ENCODE measurements around the gene BCL2A1.
"Not testable (repeated sequence)": the region's sequence is repeated elsewhere in the genome, so short reads cannot be mapped to it uniquely, and the experiment has no call there.

BCL2A1 gene

DNA sequence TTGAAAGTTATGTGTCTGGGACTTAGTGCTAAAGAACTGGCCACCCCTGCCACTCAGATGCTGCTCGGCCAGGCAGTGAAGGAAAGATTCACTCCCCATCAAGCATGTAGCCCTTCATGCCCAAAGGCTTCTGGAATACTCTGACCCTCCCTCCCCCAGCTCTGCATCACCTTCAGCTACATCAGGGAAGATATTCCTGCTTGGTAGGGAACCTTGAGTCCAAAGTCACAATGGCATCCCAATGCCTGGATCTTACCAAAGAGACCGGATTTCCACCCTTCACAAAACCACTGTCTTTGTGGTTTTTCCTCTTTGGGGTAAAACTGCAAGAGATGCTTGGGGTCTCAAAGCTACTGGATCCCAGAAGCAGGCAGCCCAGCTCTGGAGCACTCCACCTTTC is 18.2 kb upstream of the BCL2A1 start:
- DNase-seq, result no peak

DNA sequence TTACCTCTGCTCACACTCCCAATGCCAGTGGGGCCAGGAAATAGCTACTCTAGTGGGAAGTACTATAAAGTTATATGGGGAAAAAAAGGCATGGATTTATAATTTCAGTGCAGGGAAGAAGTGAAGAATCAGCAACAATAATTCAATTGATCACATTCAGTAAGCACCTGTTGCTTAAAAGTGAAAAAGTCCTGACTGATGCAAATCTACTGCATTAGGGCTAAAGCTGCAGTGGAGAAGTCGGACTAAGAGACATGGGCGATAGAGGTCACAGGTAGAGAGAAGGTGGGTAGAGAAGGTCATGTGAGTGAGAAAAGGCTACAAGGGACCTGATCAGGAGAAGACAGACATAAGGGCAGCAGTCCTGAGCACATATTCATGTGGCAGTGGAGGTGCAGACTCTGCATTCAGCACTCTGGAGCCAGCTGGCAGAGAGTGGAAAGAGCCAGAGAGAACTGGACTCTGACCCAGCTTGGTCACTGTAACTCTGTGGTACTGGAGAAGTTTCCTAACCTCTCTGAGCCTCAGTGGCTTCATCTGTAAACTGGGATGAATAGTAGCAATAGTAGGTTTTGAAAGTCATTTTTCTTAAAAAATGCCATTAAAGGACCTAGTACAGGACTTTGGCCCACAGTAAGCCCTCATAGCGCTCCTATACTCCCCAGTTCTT is 17.6 kb upstream of the BCL2A1 start:
- no peak for DNase-seq

DNA sequence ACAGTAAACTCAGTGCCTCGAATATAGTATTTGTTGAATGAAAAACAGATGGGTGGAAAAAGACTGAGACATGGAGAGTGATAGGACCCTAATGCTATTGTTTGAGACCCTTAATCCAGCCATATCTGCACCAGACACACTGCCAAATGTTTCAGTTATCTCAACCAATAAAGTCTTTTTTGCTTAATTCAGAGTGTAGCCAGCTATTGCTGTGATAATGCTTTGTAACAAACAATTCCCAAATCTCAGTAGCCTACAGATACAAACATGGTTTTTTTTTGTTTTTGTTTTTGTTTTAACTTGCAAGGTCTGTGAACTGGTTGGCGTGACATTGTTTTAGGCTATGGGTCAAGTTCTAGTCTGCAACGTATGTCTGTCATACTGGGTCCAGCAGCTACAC is 17.0 kb upstream of the BCL2A1 start:
- no peak for DNase-seq

DNA sequence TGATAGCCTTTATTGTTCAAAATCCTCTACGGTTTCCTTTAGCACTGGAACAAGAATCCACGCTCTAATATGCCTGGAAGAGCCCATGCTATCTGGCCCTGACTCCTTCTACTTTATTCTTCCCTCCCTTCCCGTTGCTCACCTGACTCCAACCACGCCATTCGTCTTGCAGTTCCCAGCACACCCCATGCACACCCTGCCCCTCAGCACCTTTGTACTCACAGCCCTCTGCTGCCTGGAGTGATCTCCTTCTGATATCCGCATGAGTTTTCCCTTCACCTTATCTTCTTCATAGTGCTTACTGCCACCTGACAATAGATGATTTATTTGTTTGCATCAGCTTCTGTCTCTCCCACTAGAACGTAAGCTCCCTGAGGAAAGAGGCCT is 16.6 kb upstream of the BCL2A1 start:
- DNase-seq, result no peak

DNA sequence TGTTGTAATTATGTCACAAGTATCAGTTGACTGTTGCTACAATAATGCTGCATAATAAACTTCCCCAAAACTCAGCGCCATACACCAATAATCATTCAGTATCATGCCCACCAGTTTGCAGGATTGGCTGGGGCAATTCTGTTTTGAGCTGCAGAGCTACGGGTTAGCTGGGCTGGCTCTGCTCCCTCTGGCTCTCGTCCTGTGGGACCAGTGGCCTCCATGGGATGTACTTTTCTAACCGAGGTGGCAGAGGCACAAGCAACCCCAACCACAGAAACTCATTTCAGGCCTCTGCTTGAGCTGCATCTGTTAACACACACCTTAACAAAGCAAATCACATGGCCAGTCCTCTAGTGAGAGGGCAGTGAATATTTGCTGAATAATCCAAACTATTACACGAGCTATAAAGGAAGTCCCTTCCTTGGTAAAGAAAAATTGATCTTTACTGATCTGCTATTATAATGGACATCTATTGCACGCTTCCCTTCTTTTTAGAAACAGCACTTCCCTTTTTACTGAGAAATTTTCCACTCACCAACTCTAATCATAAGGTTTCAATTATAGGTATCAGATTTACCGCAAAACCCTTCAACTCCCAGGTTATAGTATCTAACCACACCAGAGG is 10.9 kb upstream of the BCL2A1 start:
- DNase-seq, result peak; percentile 91 to 93

DNA sequence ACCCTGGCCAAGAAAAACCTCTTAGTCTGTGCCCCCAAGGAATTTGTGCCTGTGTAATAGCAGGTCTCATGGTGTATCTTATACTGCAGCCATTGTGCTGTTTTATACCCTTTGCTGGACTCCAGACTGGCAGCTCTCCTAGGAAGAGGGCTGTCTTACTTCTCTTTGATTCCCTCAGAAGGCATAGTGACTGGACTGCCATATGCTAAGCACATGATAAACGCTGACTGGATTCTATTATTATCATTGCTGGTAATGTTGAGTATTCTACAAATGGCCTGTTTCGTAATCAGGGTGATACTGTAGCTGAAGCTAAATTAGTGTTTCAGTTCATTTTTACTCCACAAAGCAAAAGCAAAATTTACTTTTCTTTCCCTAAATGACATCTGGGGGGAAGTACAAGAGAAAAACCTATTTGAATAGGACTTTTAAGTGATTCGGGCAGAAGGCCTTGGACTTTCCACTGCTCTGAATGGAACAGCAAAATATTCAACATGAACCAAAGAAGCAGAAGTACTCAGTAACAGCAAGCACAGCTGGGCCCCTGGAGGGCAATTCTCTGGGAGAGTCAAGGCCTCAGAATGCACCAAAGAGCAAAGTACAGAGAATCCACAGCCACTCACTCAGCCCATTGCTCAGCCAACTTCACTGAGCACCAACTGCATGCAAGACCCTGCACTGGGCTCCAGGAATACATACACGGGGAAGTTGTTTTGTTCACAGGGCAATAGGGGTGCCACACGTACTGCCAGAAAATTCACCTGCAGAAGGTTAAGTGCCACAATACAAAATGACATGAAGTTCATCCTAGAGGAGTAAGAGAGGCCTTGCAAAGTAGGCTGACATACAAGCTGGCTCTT is 7.9 kb upstream of the BCL2A1 start:
- DNase-seq, result peak; percentile 94 to 98

DNA sequence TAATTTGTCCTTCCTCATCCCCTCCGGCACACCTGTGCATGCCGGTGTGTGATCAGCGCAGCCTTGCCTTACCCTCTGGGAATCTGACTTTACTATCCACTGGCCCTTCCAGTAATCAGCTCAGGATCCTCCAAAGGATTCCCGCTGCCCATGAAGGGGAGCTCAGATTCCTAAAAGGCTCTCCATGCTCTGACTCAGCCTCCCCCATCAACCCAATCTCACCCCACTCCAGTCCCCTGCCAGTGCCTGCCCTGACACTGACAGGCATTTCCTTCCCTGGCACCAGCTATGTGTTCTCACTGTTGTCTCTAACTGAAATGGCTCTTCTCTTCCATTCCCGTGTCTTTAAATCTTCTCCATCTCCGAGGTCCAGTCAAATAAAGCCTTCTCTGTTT is 7.3 kb upstream of the BCL2A1 start:
- no peak for DNase-seq

DNA sequence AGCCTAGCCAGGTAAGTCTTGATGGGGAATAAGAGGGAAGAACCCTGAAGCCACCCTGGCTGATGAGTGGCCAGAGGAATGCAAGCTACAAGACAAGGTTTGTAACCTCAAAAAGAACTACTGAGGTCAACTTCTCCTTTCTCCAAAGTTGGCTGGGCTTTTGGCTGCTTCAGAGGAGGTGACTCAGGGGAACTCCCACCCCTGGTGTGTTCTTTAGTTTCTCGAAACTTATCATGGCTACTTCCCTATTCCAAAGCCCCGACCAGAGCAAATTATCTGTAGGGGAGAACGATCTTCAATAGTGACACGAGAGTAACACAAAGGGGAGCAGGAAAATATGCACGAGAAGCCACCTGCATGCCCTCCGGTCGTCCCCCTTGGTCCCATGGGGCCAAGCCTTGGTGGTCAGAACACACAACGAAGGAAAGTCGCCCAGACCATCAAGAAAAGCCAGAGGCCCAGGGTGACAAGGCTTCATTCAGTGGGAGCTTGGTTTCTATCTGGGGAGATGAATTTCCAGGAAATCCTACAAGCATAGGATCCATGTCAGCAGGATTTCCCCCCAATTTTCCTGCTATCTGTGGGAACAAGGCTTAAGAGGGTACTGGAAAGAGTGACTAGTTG is 6.5 kb upstream of the BCL2A1 start:
- DNase-seq, result peak; percentile 94 to 95

DNA sequence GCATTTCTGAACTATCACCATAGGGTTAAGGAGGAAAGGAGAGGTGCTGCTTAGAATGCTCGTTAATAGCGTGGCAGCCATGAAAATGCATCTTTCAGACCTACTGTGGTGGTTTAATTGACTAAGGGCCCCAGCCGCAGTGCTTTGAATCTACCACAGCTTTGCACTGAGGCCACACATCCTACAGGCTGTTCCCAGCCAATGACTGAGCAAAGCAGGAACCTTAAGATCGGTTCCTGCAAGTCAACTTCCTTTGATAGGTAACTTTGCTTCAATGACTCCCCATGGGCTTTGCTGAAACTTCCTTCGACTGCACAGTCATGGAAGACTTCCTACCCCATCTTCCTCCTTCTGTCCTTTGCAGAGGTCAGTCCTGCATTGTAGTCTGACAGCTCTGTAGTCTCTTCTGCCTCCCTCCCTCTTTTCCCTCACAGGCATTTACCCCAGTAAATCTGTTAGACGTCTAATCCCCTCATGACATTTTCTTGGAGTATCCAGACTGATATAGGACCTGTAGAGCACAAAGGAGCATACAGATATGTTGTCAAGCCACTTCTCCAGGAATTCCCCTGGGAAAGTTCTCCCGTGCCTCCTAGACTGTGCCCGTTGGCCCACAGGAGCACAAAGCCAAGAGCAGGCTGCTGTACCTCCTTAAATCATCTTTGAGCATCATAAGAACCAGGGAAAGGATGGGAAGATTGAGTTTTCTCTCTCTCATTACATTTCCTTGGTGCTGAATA is 2.6 kb upstream of the BCL2A1 start:
- DNase-seq, result peak; percentile 31 to 50

DNA sequence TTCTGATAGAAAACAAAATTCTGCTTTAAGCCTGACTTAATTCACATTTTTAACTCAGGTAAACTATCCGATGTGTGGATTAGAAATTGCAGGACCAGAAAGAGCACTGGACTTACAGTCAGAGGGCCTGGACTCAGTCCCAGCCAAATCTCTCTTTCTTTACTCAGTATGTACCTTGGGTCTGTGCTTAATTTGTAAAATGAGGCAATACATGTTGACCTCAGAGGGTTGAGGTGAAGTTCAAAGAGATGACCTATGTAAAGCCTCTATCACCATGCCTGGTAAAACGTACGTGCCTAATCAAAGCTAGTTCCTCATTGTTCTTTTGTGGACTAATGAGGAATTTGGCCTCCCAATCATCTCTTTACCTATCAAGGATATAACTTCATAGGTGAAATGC is 1.9 kb upstream of the BCL2A1 start:
- DNase-seq, result no peak

DNA sequence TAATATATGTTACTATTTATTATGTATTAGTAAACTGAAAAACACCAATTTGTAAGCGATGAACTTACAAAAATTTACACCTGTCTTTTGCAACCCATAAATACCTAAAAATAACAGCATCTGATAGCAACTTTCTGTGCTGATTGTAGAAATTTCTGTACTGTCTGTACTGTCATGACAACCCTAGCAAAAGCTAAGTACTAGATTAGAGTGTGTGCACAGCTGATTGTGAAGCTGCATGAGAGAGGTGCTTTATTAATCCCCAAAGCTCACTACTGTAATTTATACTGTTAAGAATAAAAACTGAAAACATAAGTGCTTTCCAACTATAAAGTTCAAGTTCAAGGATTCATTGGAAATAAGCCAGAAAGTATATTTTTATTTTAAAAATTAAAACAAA is 815 bp downstream of the BCL2A1 start:
- peak; percentile 31 to 56 for DNase-seq

DNA sequence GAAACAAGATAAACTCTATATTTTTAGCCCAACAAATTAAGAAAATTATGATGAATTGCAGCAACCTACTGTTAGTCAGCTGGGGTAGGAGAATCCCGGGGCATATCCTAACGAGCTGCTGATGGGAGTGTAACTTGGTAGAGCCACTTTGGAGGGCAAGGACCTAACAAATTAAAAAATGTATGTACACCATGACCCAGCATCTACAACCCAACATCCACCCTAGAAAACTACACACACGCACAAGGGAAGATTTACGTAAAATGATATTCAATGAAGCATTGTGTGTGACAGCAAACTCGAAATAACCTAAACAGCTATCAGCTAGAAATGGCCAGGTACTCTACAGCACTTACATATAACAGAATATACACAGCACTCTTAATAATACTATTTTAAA is 1.9 kb downstream of the BCL2A1 start:
- peak; percentile 28 to 38 for DNase-seq

DNA sequence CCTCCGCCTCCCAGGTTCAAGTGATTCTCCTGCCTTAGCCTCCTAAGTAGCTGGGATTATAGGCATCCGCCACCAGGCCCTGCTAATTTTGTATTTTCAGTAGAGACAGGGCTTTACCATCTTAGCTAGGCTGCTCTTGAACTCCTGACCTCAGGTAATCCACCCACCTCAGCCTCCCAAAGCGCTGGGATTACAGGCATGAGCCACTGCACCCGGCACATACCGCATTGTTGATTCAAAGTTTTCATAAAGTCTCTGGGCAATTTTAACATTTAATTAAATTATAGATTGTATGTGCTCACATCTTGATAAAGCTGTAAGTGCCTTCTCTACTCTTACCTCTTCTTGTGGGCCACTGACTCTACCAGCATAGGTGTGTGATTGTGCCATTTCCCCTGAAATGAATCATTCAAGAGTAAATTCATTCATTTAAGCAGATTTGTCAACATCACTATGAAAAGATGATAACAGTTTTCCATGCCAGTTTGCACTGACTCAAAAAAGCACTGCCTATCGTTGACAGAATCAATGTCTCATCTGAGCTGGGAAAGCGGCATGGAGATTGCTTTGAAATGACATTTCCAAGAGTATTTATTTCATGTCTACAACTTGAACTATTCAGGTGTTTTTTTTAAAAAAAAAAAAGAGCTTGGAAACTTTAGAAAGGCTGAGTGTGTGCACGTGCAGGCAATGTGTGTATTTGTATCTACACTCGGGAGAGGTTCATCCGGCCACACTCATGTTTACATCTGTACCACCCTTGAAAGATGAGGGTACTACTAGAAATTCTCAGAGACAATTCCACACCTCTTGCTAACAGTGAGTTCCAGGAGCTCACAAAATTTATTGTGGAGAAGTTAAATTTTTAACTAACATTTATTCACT is 3.5 kb downstream of the BCL2A1 start:
- no peak for DNase-seq

DNA sequence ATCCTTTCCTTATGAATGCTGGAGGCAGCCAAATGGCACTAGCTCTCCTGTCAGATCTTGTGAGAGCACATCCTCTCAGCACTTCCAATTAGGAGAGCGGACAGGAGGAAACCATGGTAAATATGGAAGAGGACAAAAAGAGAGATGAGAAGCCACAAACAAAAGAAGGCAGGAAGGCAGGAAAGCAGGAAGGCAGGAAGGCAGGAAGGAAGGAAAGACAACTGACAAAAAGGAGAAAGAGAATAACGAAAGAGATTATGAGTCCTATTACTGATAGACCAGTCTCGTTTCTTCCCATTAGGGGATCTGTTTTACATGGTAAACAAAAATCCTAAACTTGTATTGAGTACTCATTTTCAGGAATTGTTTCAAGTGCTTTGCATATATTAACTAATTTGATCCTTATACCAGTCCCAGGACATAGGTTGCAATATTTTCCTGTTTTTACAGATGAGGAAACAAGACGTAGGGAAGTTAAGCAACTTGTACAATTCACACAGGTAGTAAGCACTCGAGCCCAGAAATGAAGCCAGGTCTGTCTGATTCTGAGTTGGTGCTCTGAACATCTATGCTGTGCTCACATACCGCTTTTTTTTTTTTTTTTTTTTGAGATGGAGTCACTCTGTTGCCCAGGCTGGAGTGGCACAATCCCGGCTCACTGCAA is 4.2 kb downstream of the BCL2A1 start:
- DNase-seq, result peak in 1 of 2 donors; percentile 24

DNA sequence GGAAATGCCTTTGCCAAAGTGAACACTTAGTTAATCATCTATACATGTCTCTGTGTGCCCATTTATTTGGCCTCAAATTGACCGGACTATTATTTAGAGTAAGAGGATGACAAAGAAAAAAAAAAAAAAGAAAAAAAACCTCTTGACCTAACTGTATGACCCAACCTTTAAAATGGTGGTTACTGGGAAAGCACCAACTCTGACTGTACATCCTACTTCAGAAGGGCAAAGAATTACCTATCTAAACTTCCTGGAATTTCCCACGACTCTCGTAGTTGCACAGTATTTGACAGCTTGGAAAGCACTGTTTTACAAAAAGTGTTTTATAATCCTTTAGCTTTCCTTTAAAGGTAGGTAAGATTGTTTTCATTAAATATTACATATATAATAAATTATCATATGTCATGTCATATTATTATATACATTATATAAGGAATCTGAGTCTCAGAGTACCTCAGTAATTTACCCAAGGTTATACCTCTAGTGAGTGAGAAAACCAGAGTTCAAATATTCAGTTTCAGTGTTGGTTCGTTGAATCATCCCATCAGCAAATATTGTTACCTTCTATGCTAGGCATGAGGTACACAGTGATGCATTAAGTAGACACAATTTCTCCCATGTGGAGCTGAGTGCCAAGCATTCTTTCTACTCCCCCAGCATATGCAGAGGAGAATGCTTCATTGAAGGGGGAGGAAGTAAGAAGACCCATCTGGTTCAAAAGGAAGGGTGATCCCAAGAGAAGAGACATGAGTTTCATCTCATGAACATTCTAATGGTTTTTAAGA is 5.0 kb downstream of the BCL2A1 start:
- DNase-seq, result peak in 1 of 2 donors; percentile 29

DNA sequence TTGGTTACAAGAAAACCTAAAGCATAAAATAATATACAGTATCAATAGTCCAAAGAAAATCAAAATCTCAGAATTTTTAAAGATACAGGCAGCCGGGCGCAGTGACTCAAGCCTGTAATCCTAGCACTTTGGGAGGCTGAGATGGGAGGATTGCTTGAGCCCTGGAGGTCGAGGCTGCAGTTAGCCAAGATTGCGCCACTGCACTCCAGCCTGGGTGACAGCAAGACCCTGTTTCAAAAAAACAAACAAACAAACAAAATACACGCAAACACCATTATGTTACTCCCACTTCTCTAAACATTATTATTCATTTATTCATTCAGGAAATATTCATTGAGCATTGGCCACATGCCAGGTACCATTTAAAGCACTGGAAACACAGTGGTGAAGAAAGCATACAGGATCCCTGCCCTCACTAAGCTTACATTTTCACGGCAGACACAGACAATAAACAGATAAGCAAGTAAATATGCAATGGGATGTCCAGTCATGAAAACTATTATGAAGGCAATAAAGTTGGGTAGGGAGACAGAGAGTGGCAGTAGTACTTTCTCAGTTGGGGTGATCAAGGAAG is 6.7 kb downstream of the BCL2A1 start:
- DNase-seq, result no peak

DNA sequence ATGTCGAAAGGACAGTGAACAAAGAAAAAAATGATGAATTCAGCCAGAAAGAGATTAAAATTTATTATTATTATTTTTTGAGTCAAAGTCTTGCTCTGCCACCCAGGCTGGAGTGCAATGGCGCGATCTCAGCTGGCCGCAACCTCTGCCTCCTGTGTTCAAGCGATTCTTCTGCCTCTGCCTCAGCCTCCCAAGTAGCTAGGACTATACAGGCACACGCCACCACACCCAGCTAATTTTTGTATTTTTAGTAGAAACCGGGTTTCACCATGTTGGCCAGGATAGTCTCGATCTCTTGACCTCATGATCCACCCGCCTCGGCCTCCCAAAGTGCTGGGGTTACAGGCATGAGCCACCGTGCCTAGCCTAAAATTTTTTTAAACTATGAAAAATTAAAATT is 8.1 kb downstream of the BCL2A1 start:
- DNase-seq, result not testable (repeated sequence)

DNA sequence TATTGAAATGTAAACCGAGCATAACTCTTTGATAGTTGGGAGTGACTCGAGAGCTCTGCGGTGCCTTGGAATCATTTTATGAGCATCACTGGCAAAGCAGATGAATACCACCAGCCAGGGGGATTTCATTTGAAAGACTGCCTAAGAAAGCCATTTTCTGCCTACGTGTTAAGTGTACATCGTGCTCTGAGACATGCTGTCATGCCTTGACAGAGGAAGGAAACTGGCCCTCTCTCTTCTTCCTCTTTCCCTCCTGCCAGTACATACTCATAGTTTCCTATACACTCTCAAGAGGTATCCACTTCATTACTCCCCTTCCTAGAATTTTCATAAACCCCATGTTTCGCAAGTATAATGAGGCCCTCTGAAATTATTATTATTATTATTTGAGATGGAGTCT is 8.8 kb downstream of the BCL2A1 start:
- DNase-seq, result peak; percentile 53 to 62

DNA sequence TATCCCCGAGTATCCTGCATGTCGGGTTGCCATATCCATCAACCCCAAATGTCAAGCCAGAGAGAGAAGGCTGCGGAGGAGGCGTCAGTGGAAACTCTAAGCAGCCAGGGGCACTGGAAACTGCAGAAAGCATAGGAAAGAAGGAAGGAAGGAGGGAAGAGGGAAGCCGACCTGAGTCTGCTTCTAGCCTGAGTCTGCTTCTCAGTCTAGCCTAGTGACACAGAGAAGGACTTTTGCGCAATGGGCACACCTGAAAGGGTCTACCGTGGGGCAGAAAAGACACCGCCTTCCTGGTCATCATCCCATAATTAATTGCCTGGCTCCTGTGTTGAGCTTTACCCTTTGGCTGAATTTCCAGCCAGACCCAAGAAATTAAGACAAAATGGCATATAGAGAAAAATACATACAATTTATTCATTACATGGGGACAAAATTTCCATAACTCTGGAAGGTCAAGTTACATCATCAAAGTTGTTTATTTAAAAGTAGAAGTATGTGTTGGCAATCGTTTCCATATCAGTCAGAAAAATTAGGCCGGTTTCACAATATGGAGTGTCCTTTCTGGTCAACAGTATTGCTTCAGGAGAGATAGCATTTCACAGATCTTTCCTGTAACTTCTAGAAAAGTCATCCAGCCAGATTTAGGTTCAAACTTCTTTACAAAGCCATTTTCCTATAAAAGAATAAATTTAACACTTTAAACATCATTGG is 10.3 kb downstream of the BCL2A1 start:
- peak; percentile 72 to 80 for DNase-seq
